ENCODE measurements around the gene ZCCHC18.

DNA sequence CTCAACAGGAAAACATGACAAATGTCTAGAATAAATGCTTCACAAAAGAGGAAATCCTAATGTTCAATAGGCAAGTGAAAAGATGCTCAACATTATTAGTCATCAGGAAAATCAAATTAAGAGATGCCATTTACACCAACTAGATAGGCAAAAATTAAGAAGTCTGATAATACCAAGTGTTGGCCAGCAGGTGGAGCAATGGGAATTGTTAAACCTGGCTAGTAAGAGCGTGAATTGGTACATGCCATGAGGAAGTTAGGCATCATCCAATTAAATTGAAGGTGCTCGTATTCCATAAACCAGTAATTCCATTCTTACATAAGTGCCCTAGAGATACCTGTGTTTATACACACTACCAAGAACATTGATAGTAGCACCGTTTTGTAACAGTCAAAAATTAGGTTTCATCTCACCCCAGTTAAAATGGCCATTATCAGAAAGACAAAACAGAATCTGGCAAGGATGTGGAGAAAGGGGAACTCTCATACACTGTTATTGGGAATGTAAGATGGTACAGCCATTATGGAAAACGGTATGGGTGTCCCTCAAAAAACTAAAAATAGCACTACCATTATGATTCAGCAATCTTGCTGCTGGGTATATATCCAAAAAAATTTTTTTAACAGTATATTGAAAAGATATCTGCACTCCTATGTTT lies 14.0 kb upstream of the ZCCHC18 start:
- no peak for TF ChIP-seq TAF1 (IDR thresholded peaks at IDR 0.05; ENCODE audit: borderline replicate concordance, insufficient read depth, low read length)
- no peak for TF ChIP-seq POLR2AphosphoS5 (IDR thresholded peaks at IDR 0.05; ENCODE audit: low read depth, low read length)
- TF ChIP-seq, protein P1, sequence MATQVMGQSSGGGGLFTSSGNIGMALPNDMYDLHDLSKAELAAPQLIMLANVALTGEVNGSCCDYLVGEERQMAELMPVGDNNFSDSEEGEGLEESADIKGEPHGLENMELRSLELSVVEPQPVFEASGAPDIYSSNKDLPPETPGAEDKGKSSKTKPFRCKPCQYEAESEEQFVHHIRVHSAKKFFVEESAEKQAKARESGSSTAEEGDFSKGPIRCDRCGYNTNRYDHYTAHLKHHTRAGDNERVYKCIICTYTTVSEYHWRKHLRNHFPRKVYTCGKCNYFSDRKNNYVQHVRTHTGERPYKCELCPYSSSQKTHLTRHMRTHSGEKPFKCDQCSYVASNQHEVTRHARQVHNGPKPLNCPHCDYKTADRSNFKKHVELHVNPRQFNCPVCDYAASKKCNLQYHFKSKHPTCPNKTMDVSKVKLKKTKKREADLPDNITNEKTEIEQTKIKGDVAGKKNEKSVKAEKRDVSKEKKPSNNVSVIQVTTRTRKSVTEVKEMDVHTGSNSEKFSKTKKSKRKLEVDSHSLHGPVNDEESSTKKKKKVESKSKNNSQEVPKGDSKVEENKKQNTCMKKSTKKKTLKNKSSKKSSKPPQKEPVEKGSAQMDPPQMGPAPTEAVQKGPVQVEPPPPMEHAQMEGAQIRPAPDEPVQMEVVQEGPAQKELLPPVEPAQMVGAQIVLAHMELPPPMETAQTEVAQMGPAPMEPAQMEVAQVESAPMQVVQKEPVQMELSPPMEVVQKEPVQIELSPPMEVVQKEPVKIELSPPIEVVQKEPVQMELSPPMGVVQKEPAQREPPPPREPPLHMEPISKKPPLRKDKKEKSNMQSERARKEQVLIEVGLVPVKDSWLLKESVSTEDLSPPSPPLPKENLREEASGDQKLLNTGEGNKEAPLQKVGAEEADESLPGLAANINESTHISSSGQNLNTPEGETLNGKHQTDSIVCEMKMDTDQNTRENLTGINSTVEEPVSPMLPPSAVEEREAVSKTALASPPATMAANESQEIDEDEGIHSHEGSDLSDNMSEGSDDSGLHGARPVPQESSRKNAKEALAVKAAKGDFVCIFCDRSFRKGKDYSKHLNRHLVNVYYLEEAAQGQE (IDR thresholded peaks at IDR 0.05; ENCODE audit: insufficient read depth in 1 of 2, low read depth in 2 of 2, low read length in 2 of 2), result no peak
- TF ChIP-seq FOXP2 (optimal IDR thresholded peaks at IDR 0.05; ENCODE audit: borderline replicate concordance, extremely low read depth, extremely low read length, insufficient read depth), result no peak
